ENCODE data around the gene LYRM4.

Gene LYRM4

GRCh38 chr6:5231289-5231688 lies 29.5 kb downstream of the LYRM4 start:
- TF ChIP-seq ZNF837 (tag by site-specific recombination; IDR thresholded peaks at IDR 0.05) (no peak), ZNF48 (tag by site-specific recombination; IDR thresholded peaks at IDR 0.05) (no peak), ZBTB49 (tag by site-specific recombination; IDR thresholded peaks at IDR 0.05; ENCODE audit: low read depth) (no peak), CTCF (tag by site-specific recombination; IDR thresholded peaks at IDR 0.05) (no peak), ZNF677 (tag by site-specific recombination; IDR thresholded peaks at IDR 0.05) (no peak), KLF7 (tag by site-specific recombination; IDR thresholded peaks at IDR 0.05; ENCODE audit: borderline replicate concordance) (no peak), ZNF112 (tag by site-specific recombination; IDR thresholded peaks at IDR 0.05) (no peak), ZNF76 (tag by site-specific recombination; IDR thresholded peaks at IDR 0.05; ENCODE audit: borderline replicate concordance, low read depth) (no peak), ZNF366 (tag by site-specific recombination; conservative IDR thresholded peaks at IDR 0.05) (no peak), SALL2 (tag by site-specific recombination; IDR thresholded peaks at IDR 0.05; ENCODE audit: borderline replicate concordance) (no peak), ZNF169 (tag by site-specific recombination; IDR thresholded peaks at IDR 0.05) (no peak)
- Histone ChIP-seq H3K4me3 (ENCODE audit: low read depth, low read length) (no peak overlapping the region), H3K9me3 (ENCODE audit: control insufficient read depth, insufficient read depth, low read depth, low read length) (no peaks in the 10 kb centered on the region), H3K36me3 (ENCODE audit: control insufficient read depth in 2 of 2, insufficient read depth in 1 of 2, low read length in 2 of 2) (no peaks in the 10 kb centered on the region; a peak in 1 of 3 replicates), H3K27ac (ENCODE audit: extremely low read depth, low read depth, low read length) (no peak overlapping the region), H3K4me1 (ENCODE audit: control insufficient read depth, insufficient read depth, low read length) (no peaks in the 10 kb centered on the region)
- ChIA-PET POLR2A (no interaction called here), CTCF (interaction anchor here (0.9 kb wide), 1 partner anchor 12 kb away, joined by 3 read pairs; no protein-coding TSS in a partner anchor)

GRCh38 chr6:5230081-5230480 lies 30.7 kb downstream of the LYRM4 start:
- no peaks in the 10 kb centered on the region for H3K4me1 ChIP-seq (ENCODE audit: control insufficient read depth, insufficient read depth, low read length)
- no peaks in the 10 kb centered on the region; a peak in 1 of 3 replicates for H3K36me3 ChIP-seq (ENCODE audit: control insufficient read depth in 2 of 2, insufficient read depth in 1 of 2, low read length in 2 of 2)
- CTCF ChIA-PET = interaction anchor here (0.6 to 0.8 kb wide), 2 partner anchors 14 to 15 kb away, joined by 3 read pairs; no protein-coding TSS in a partner anchor
- POLR2A ChIA-PET = no interaction called here
- no peak overlapping the region for H3K4me3 ChIP-seq (ENCODE audit: low read depth, low read length)
- TF ChIP-seq KLF8 (tag by site-specific recombination; IDR thresholded peaks at IDR 0.05) (no peak), ZNF24 (tag by site-specific recombination; IDR thresholded peaks at IDR 0.05) (no peak), ZNF670 (tag by site-specific recombination; IDR thresholded peaks at IDR 0.05; ENCODE audit: low read depth) (no peak), ZNF580 (tag by site-specific recombination; IDR thresholded peaks at IDR 0.05) (no peak), ZNF530 (tag by site-specific recombination; IDR thresholded peaks at IDR 0.05; ENCODE audit: low read depth) (no peak), KLF16 (tag by site-specific recombination; IDR thresholded peaks at IDR 0.05) (no peak), ZNF777 (tag by site-specific recombination; IDR thresholded peaks at IDR 0.05; ENCODE audit: borderline replicate concordance) (no peak)
- no peaks in the 10 kb centered on the region for H3K9me3 ChIP-seq (ENCODE audit: control insufficient read depth, insufficient read depth, low read depth, low read length)
- H3K27ac ChIP-seq (ENCODE audit: extremely low read depth, low read depth, low read length) = no peak overlapping the region

GRCh38 chr6:5229356-5229755 lies 31.4 kb downstream of the LYRM4 start:
- no peaks in the 10 kb centered on the region for H3K36me3 ChIP-seq (ENCODE audit: control insufficient read depth in 2 of 2, insufficient read depth in 1 of 2, low read length in 2 of 2)
- no peaks in the 10 kb centered on the region for H3K4me1 ChIP-seq (ENCODE audit: control insufficient read depth, insufficient read depth, low read length)
- ChIA-PET POLR2A (no interaction called here), CTCF (interaction anchor here (0.6 to 0.8 kb wide), 2 partner anchors 14 to 141 kb away, joined by 3 read pairs; no protein-coding TSS in a partner anchor)
- no peak overlapping the region for H3K4me3 ChIP-seq (ENCODE audit: low read depth, low read length)
- no peak overlapping the region for H3K27ac ChIP-seq (ENCODE audit: extremely low read depth, low read depth, low read length)
- no peaks in the 10 kb centered on the region for H3K9me3 ChIP-seq (ENCODE audit: control insufficient read depth, insufficient read depth, low read depth, low read length)
- TF ChIP-seq ZNF202 (tag by site-specific recombination; IDR thresholded peaks at IDR 0.05; ENCODE audit: borderline replicate concordance) = no peak
- no peak for TF ChIP-seq HOXD13 (CRISPR knock-in tag; IDR thresholded peaks at IDR 0.05; ENCODE audit: borderline replicate concordance)
- no peak for TF ChIP-seq ZNF175 (tag by site-specific recombination; IDR thresholded peaks at IDR 0.05)
- TF ChIP-seq ZNF664 (tag by site-specific recombination; IDR thresholded peaks at IDR 0.05) = no peak
- no peak for TF ChIP-seq MZF1 (tag by site-specific recombination; IDR thresholded peaks at IDR 0.05; ENCODE audit: borderline replicate concordance)
- no peak for TF ChIP-seq YY1 (tag by site-specific recombination; IDR thresholded peaks at IDR 0.05)
- TF ChIP-seq ZBTB44 (tag by site-specific recombination; IDR thresholded peaks at IDR 0.05) = no peak
- no peak for TF ChIP-seq ZNF830 (tag by site-specific recombination; IDR thresholded peaks at IDR 0.05; ENCODE audit: low read depth)
- TF ChIP-seq ZNF600 (tag by site-specific recombination; IDR thresholded peaks at IDR 0.05) = no peak

All from HEK293 (cell line).